GM12878 (cell line): Measurements from ENCODE around the gene ADAM33. TPM values are rescaled to one million over a fixed set of nuclear protein-coding genes. Genes with fewer than 3 reads are reported as not detected.

ENCODE experiments used
- CBX5 ChIP-seq: sonication (generic); IDR thresholded peaks from 2 replicates; pipeline ENCODE4 v1.6.1; 2016; ENCODE audit warnings: low read depth, moderate library complexity, mild to moderate bottlenecking, inconsistent platforms
- CHD1 ChIP-seq: IDR thresholded peaks from 2 replicates; pipeline ENCODE4 v1.6.1; 2012; ENCODE audit warnings: low read depth, low read length, improper control_type of control experiment
- IKZF1 ChIP-seq: fragments of 450-650 bp; conservative IDR thresholded peaks from 2 replicates; pipeline ENCODE4 v1.6.1; 2017; ENCODE audit warnings: antibody characterized with exemption, mild to moderate bottlenecking
- IRF4 ChIP-seq: IDR thresholded peaks from 2 replicates; pipeline ENCODE4 v1.6.1; 2011; ENCODE audit warnings: low read depth, low read length
- KDM1A ChIP-seq: fragments of 200-600 bp; sonication (generic); IDR thresholded peaks from 2 replicates; pipeline ENCODE4 v1.6.1; 2016; ENCODE audit warnings: borderline replicate concordance
- MTA3 ChIP-seq: IDR thresholded peaks from 2 replicates; pipeline ENCODE4 v1.6.1; 2012; ENCODE audit warnings: low read length, inconsistent platforms, borderline replicate concordance
- NBN ChIP-seq: fragments of 450-650 bp; IDR thresholded peaks from 2 replicates; pipeline ENCODE4 v1.6.1; 2016
- NFYB ChIP-seq: IDR thresholded peaks from 2 replicates; pipeline ENCODE4 v1.6.1; 2011; ENCODE audit warnings: low read depth, mild to moderate bottlenecking, low read length, improper control_type of control experiment, moderate library complexity; ENCODE audit not compliant: insufficient read depth
- NR2F1 ChIP-seq: fragments of 450-650 bp; conservative IDR thresholded peaks from 2 replicates; pipeline ENCODE4 v1.6.1; 2017; ENCODE audit warnings: mild to moderate bottlenecking
- PAX5 ChIP-seq: IDR thresholded peaks from 2 replicates; pipeline ENCODE4 v1.6.1; 2011; ENCODE audit warnings: low read depth, low read length, borderline replicate concordance
- POLR2AphosphoS2 ChIP-seq: IDR thresholded peaks from 2 replicates; pipeline ENCODE4 v1.6.1; 2011; ENCODE audit warnings: low read depth, mild to moderate bottlenecking, low read length, improper control_type of control experiment, moderate library complexity
- RUNX3 ChIP-seq: IDR thresholded peaks from 2 replicates; pipeline ENCODE4 v1.6.1; 2012; ENCODE audit warnings: low read length, inconsistent platforms
- SP1 ChIP-seq: IDR thresholded peaks from one replicate; pipeline ENCODE4 v1.6.1; 2011; ENCODE audit warnings: low read depth, low read length
- SRF ChIP-seq, 2 experiments: IDR thresholded peaks; 2 replicates each; pipeline ENCODE4 v1.6.1; 2011; ENCODE audit warnings: low read depth in 2 of 2, low read length in 2 of 2, mild to moderate bottlenecking in 1 of 2, moderate library complexity in 1 of 2
- STAT3 ChIP-seq: IDR thresholded peaks from 2 replicates; pipeline ENCODE4 v1.6.1; 2011; ENCODE audit warnings: low read depth, low read length, improper control_type of control experiment
- ZNF217 ChIP-seq: fragments of 450-650 bp; IDR thresholded peaks from 2 replicates; pipeline ENCODE4 v1.6.1; 2017; ENCODE audit warnings: antibody characterized with exemption, mild to moderate bottlenecking
- ZSCAN29 ChIP-seq: fragments of 450-650 bp; IDR thresholded peaks from 2 replicates; pipeline ENCODE4 v1.6.1; 2017; ENCODE audit warnings: mild to moderate bottlenecking, moderate library complexity
- polyA plus RNA-seq, 11 experiments: library from polyadenylated mRNA; depleted of rRNA in 4 of 11; unstranded in 6 of 11; stranded (reverse) in 5 of 11; fragments of >200 nt; fragmentation: Nextera tagmentation in 4 of 11; fragmentation: Illumina TruSeq in 1 of 11; extraction: Ambion mirVana in 4 of 11; extraction: Trizol in 1 of 11; gene quantifications; 1 replicate in 1 of 11; 2 replicates in 10 of 11; pipeline versions ENCODE4 v1.2.1 to v1.2.3, GENCODE V29; 2011 to 2016; ENCODE audit warnings: inconsistent platforms in 2 of 11, missing spikeins in 2 of 11, low read depth in 1 of 11
- total RNA-seq, 4 experiments: library from RNA; depleted of rRNA in 3 of 4; stranded (reverse); fragments of >200 nt in 3 of 4; fragmentation: Illumina TruSeq in 1 of 4; extraction: Trizol in 1 of 4; gene quantifications; 2 replicates each; pipeline versions ENCODE4 v1.2.1 to v1.2.3, GENCODE V29; 2013 to 2021
- TF ChIP-seq, protein P1 (sequence below): IDR thresholded peaks from 2 replicates; pipeline ENCODE4 v1.6.1; 2012; ENCODE audit warnings: improper control_type of control experiment, low read depth, low read length; ENCODE audit not compliant: insufficient replicate concordance
- TF ChIP-seq, protein P2 (sequence below): fragments of 450-650 bp; IDR thresholded peaks from 2 replicates; pipeline ENCODE4 v1.6.1; 2014; ENCODE audit warnings: mild to moderate bottlenecking
- TF ChIP-seq, protein P3 (sequence below): IDR thresholded peaks from 2 replicates; pipeline ENCODE4 v1.6.1; 2012; ENCODE audit warnings: low read depth, low read length, improper control_type of control experiment
- TF ChIP-seq, protein P4 (sequence below): fragments of 450-650 bp; IDR thresholded peaks from 2 replicates; pipeline ENCODE4 v1.6.1; 2016; ENCODE audit warnings: mild to moderate bottlenecking, moderate library complexity, borderline replicate concordance

Gene ADAM33
- total and polyA plus RNA-seq, 10 of the 15 experiments (the other 5 are each of a cell fraction or from before 2014, with no cell fraction given): not detected

DNA sequence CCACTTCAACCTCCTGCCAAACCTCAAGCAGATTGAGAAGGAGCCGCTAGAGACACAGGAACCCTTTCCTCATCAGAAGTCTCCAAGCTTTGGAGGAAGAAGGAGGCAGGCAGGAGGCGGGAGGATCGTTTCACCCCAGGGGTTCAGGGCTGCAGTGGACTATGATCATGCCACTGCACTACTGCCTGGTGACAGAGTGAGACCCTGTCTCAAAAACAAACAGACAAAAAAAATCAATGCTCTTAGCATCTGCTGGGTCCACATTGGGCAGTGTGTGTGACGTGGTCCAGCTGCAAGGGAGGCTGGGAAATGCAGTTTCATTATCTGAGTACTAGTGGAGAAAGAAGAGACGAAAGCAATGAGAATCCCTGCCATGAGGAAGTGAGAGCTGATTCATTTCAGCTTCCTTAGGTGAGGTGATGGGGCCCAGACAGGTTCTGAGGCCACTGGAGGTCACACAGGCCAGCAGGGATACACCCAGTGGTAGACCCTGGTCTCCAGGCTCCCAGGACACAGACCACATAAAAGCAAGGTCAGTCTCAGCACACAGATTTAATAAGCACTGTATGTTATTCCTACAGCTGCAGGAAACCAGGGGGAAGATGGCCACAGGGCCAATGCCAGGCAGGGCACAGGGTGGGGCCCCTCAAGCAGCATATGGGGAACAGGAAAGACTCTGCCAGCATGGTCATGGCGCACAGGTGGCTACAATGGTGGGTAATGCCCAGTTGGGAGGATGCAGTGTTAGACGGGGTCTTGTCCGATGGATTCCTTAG is 22.9 kb downstream of the ADAM33 start (continued):
- TF ChIP-seq, protein P1, sequence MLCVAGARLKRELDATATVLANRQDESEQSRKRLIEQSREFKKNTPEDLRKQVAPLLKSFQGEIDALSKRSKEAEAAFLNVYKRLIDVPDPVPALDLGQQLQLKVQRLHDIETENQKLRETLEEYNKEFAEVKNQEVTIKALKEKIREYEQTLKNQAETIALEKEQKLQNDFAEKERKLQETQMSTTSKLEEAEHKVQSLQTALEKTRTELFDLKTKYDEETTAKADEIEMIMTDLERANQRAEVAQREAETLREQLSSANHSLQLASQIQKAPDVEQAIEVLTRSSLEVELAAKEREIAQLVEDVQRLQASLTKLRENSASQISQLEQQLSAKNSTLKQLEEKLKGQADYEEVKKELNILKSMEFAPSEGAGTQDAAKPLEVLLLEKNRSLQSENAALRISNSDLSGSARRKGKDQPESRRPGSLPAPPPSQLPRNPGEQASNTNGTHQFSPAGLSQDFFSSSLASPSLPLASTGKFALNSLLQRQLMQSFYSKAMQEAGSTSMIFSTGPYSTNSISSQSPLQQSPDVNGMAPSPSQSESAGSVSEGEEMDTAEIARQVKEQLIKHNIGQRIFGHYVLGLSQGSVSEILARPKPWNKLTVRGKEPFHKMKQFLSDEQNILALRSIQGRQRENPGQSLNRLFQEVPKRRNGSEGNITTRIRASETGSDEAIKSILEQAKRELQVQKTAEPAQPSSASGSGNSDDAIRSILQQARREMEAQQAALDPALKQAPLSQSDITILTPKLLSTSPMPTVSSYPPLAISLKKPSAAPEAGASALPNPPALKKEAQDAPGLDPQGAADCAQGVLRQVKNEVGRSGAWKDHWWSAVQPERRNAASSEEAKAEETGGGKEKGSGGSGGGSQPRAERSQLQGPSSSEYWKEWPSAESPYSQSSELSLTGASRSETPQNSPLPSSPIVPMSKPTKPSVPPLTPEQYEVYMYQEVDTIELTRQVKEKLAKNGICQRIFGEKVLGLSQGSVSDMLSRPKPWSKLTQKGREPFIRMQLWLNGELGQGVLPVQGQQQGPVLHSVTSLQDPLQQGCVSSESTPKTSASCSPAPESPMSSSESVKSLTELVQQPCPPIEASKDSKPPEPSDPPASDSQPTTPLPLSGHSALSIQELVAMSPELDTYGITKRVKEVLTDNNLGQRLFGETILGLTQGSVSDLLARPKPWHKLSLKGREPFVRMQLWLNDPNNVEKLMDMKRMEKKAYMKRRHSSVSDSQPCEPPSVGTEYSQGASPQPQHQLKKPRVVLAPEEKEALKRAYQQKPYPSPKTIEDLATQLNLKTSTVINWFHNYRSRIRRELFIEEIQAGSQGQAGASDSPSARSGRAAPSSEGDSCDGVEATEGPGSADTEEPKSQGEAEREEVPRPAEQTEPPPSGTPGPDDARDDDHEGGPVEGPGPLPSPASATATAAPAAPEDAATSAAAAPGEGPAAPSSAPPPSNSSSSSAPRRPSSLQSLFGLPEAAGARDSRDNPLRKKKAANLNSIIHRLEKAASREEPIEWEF: no peak
- TF ChIP-seq NR2F1 (peak; percentile 99), CBX5 (0 out of 2 replicates have a peak, but pooled peaks have one; percentile 54), ZNF217 (peak; percentile 61; the same call in 1 of the 2 replicates), CHD1 (no peak), KDM1A (no peak), SRF (IDR thresholded peaks at IDR 0.05; ENCODE audit: low read depth in 2 of 2, low read length in 2 of 2) (0 out of 4 replicates have a peak, but pooled peaks of 1 of the 2 experiments have one; percentile 46), MTA3 (no peak; the same call in 1 of the 2 replicates), STAT3 (no peak), SP1 (peak; percentile 86), NFYB (no peak), IKZF1 (peak; percentile 85), NBN (peak; percentile 80), IRF4 (peak; percentile 98), RUNX3 (peak; percentile 89), ZSCAN29 (no peak), POLR2AphosphoS2 (no peak), PAX5 (peak; percentile 74)
- TF ChIP-seq, protein P2, sequence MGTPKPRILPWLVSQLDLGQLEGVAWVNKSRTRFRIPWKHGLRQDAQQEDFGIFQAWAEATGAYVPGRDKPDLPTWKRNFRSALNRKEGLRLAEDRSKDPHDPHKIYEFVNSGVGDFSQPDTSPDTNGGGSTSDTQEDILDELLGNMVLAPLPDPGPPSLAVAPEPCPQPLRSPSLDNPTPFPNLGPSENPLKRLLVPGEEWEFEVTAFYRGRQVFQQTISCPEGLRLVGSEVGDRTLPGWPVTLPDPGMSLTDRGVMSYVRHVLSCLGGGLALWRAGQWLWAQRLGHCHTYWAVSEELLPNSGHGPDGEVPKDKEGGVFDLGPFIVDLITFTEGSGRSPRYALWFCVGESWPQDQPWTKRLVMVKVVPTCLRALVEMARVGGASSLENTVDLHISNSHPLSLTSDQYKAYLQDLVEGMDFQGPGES: no peak
- TF ChIP-seq, protein P3, sequence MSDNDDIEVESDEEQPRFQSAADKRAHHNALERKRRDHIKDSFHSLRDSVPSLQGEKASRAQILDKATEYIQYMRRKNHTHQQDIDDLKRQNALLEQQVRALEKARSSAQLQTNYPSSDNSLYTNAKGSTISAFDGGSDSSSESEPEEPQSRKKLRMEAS: no peak
- TF ChIP-seq, protein P4, sequence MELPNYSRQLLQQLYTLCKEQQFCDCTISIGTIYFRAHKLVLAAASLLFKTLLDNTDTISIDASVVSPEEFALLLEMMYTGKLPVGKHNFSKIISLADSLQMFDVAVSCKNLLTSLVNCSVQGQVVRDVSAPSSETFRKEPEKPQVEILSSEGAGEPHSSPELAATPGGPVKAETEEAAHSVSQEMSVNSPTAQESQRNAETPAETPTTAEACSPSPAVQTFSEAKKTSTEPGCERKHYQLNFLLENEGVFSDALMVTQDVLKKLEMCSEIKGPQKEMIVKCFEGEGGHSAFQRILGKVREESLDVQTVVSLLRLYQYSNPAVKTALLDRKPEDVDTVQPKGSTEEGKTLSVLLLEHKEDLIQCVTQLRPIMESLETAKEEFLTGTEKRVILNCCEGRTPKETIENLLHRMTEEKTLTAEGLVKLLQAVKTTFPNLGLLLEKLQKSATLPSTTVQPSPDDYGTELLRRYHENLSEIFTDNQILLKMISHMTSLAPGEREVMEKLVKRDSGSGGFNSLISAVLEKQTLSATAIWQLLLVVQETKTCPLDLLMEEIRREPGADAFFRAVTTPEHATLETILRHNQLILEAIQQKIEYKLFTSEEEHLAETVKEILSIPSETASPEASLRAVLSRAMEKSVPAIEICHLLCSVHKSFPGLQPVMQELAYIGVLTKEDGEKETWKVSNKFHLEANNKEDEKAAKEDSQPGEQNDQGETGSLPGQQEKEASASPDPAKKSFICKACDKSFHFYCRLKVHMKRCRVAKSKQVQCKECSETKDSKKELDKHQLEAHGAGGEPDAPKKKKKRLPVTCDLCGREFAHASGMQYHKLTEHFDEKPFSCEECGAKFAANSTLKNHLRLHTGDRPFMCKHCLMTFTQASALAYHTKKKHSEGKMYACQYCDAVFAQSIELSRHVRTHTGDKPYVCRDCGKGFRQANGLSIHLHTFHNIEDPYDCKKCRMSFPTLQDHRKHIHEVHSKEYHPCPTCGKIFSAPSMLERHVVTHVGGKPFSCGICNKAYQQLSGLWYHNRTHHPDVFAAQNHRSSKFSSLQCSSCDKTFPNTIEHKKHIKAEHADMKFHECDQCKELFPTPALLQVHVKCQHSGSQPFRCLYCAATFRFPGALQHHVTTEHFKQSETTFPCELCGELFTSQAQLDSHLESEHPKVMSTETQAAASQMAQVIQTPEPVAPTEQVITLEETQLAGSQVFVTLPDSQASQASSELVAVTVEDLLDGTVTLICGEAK: no peak
